GM12891 (cell line): ENCODE measurements around the gene RRBP1.

Source experiments
- POLR2A ChIP-seq: IDR thresholded peaks from 2 replicates; pipeline ENCODE4 v1.6.1; 2011; ENCODE audit warnings: low read depth, low read length, control low read depth
- POLR2AphosphoS5 ChIP-seq: IDR thresholded peaks from 2 replicates; pipeline ENCODE4 v1.6.1; 2011; ENCODE audit warnings: low read depth, low read length, control low read depth
- TAF1 ChIP-seq: IDR thresholded peaks from 2 replicates; pipeline ENCODE4 v1.6.1; 2011; ENCODE audit warnings: low read depth, low read length, control low read depth

DNA sequence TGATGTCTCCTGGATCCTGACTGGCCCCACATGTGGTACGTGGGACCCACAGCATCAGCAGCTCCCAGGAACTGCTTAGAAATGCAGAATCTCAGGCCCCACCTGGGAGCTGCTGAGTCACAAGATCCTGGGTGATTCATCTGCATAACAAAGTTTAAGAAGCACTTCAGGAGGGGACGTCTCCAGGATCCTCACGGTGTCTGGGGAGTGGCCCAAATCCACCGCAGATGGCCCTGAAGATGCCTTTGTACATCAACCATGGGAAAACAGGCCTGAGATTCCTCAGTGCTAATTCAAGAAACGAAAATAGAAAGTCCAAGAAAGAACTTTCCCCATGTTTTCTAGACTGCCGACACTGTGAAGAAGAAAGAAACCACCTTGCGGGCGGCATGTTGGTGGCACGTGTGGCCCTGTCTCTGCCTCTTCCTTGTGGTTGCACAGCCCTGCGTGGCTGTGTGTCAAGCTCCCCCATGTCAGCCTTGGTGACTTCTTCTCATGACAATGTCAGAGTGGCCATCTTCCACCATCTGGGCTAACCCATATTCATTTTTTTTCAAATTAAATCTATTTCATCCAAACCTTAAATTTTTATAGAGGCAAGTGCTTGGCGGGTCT, 26.1 kb downstream of the RRBP1 start:
- TF ChIP-seq POLR2A (no peak), TAF1 (no peak), POLR2AphosphoS5 (no peak)
